SU-DHL-6 (cell line): ENCODE measurements around the gene GULP1.

Experiments
- CTCF ChIP-seq: fragments of 200-600 bp; sonication (generic); IDR thresholded peaks from one replicate; pipeline ENCODE4 v1.5.1; 2017; ENCODE audit warnings: antibody characterized with exemption, mild to moderate bottlenecking, low read length, moderate library complexity; ENCODE audit not compliant: insufficient read depth, poor library complexity, severe bottlenecking
- EZH2phosphoT487 ChIP-seq: fragments of 200-600 bp; sonication (generic), shearing (Covaris generic); conservative IDR thresholded peaks from 2 replicates; pipeline ENCODE4 v1.6.1; 2018; ENCODE audit warnings: mild to moderate bottlenecking, antibody characterized with exemption, low read length, moderate library complexity, mixed read lengths

- TF ChIP-seq CTCF = no peak
- no peak for TF ChIP-seq EZH2phosphoT487
Measured at GRCh38 chr2:188522517-188522916, 230.8 kb downstream of the GULP1 start.
